ENCODE measurements around the gene MARF1. TPM values are rescaled to one million over a fixed set of nuclear protein-coding genes. Genes with fewer than 3 reads are reported as not detected.

Gene MARF1
- total RNA-seq, 1 experiment from 2014 or later = 59.4 TPM

GRCh38 chr16:15648135-15648730, 5.3 kb upstream of the MARF1 start:
- Histone ChIP-seq H3K27ac (ENCODE audit: low read depth, low read length) (no peak overlapping the region), H2AFZ (ENCODE audit: low read depth, low read length, poor library complexity, severe bottlenecking) (no peak overlapping the region), H3K27me3 (ENCODE audit: insufficient read depth, low read length) (no peaks in the 10 kb centered on the region), H3K4me3 (replicated peaks in 1 of 2; ENCODE audit: low read depth in 1 of 2, low read length in 2 of 2) (no peak overlapping the region), H3K9me3 (ENCODE audit: control insufficient read depth in 1 of 2, insufficient read depth in 1 of 2, low read depth in 1 of 2, low read length in 2 of 2) (no peaks in the 10 kb centered on the region), H3K36me3 (ENCODE audit: control insufficient read depth in 1 of 2, insufficient read depth in 2 of 2, low read length in 2 of 2) (peaks cover 8 to 9% of the 10 kb centered on the region in 2 experiments; a peak in 1 of 4 replicates), H3K9me2 (ENCODE audit: insufficient read depth) (no peaks in the 10 kb centered on the region), H3K79me2 (ENCODE audit: insufficient read depth, low read length) (peaks cover 31% of the 10 kb centered on the region), H4K20me1 (ENCODE audit: insufficient read depth) (no peaks in the 10 kb centered on the region), H3K9ac (ENCODE audit: low read length) (no peak overlapping the region), H3K4me2 (ENCODE audit: low read length) (no peak overlapping the region), H3K4me1 (ENCODE audit: control insufficient read depth in 1 of 2, insufficient read depth in 2 of 2, low read length in 2 of 2) (peaks cover 35 to 56% of the 10 kb centered on the region in 2 experiments)
- DNase-seq (ENCODE audit: low read depth, low spot score) (no peak), ATAC-seq (no peak)
- POLR2A ChIA-PET = no interaction called here
- TF ChIP-seq POLR2AphosphoS5 (IDR thresholded peaks at IDR 0.05; ENCODE audit: low read depth, low read length) (no peak), SRF (IDR thresholded peaks at IDR 0.05; ENCODE audit: low read depth) (no peak), POLR2A (IDR thresholded peaks at IDR 0.05; ENCODE audit: borderline replicate concordance, extremely low read depth, insufficient read depth, insufficient read length) (no peak), ZBTB33 (IDR thresholded peaks at IDR 0.05; ENCODE audit: extremely low read depth, insufficient replicate concordance, low read length) (no peak), ZFX (IDR thresholded peaks at IDR 0.05) (no peak), YY1 (IDR thresholded peaks at IDR 0.05; ENCODE audit: extremely low read depth, insufficient replicate concordance, low read depth, low read length) (no peak), ELF1 (IDR thresholded peaks at IDR 0.05; ENCODE audit: borderline replicate concordance, low read depth) (no peak)
- no TSS peak for BruUV-seq (replicated peaks)
- RAD21 ChIA-PET (ENCODE audit: low non-redundant PET in 1 of 2, low total read pairs in 2 of 2, uncharacterized antibody in 2 of 2, unreplicated experiment in 2 of 2) = no interaction called here
- CTCF ChIA-PET = no interaction called here
- intact Hi-C loops (cut with micrococcal nuclease) = no loop called here

Measured in HCT116 (cell line).